Memory B cell (primary cell): ENCODE measurements around the gene PMS1.
"Not testable (repeated sequence)": the region's sequence is repeated elsewhere in the genome, so short reads cannot be mapped to it uniquely, and the experiment has no call there.

Experiments
- ATAC-seq: fragments of 150-1000 bp; cut with Tn5 transposase; 2 replicates; pipeline ENCODE4 v1.10.0; 2021; ENCODE audit warnings: low read depth, mild to moderate bottlenecking, moderate library complexity
- DNase-seq, 2 donors: peaks; one replicate each; pipeline ENCODE4 v3.0.0; 2022; ENCODE audit warnings: low spot score in 2 of 2
- H3K27ac Mint-ChIP-seq: one replicate; pipeline ENCODE4 v1.8.0; 2022; ENCODE audit warnings: mild to moderate bottlenecking, moderate library complexity, mixed read lengths
- H3K27me3 Mint-ChIP-seq: one replicate; pipeline ENCODE4 v1.8.0; 2022; ENCODE audit warnings: mixed read lengths
- H3K36me3 Mint-ChIP-seq: one replicate; pipeline ENCODE4 v1.8.0; 2022; ENCODE audit warnings: mild to moderate bottlenecking, mixed read lengths
- H3K4me1 Mint-ChIP-seq: one replicate; pipeline ENCODE4 v1.8.0; 2022; ENCODE audit warnings: mixed read lengths
- H3K4me3 Mint-ChIP-seq: one replicate; pipeline ENCODE4 v1.8.0; 2022; ENCODE audit warnings: mild to moderate bottlenecking, moderate library complexity, mixed read lengths
- H3K9me3 Mint-ChIP-seq: one replicate; pipeline ENCODE4 v1.8.0; 2022; ENCODE audit warnings: mixed read lengths

The PMS1 gene

DNA sequence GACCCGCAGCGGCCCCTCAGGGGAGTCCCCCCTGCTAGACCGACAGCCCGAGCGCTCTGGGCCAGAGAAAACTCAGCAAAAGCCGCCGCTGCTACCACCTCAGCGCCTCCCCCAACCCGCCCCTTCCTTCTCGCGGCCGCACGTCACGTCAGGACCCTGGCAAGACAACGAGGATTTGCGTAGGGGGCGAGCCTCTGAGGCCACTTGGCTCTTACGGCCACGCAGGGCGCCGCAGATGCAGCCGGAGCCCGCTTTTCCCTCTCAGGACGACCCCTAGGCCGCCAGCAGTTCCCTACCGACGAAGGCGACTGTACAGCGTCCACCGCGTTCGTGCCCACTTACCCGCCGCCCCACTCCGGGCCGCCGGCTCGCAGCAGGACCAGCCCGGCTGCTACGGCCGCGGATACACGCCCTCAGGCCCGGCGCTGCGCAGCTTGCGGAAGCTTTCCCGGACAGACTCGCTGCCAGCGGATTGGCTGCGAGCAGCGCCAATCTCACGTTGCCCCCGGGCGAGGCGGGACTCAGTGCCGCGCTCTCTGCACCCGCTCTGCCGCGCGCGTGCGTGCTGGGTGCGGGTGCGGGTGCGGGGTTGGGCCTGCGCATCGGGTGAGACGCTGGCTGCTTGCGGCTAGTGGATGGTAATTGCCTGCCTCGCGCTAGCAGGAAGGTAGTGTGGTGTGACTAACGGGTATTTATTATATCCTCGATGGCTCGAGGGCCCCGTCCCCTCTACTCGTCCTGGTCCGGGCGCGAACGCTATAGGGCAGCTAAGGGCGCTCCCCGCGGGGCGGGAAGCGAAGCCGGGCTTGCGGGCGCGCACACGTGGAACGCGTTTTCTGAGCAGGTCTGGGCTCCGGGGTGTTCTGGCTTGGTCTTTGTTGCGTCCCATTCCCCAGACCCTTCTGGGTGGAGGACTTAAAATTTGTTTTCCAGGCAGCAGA, at the start of gene PMS1, which contains the start of gene ORMDL1:
Gene PMS1, plus strand, starts transcription at position 524 of the 941 bp plus-strand sequence. CDS start 7,360 bp downstream, outside the sequence.
Gene ORMDL1, minus strand, starts transcription at position 413 of the 941 bp plus-strand sequence. CDS start 1,744 bp downstream, outside the sequence.
- H3K27ac Mint-ChIP-seq: peak within 1 kb of the TSS; percentile 92
- H3K4me3 Mint-ChIP-seq: peak within 1 kb of the TSS; percentile 92
- no peaks in the 10 kb centered on the region for H3K27me3 Mint-ChIP-seq
- H3K36me3 Mint-ChIP-seq: peaks cover 28% of the 10 kb centered on the region
- no peaks in the 10 kb centered on the region for H3K9me3 Mint-ChIP-seq
- peak; percentile 92 to 95 for DNase-seq
- ATAC-seq: peak; percentile 86
- H3K4me1 Mint-ChIP-seq: peaks cover 35% of the 10 kb centered on the region

DNA sequence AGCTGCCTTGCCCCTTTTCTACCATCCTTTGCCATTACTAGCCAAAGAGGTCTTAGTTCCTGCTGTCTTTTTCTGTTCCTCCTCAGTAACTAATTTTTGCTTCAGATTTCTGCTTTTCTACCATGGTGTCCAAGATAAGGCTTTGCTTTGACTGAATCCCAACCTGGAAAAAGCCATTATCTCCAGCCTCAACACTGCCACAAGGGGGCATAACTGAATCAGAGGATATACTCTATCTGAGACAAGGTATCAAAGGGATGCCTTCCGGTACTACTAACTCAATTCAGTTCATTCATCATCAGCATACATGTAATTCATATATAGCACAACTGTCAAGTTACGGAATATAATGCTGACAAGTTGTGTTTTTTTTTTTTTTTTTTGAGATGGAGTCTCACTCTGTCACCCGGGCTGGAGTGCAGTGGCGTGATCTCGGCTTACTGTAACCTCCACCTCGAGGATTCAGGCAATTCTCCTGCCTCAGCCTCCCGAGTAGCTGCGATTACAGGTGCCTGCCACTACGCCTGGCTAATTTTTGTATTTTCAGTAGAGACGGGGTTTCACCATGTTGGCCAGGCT, 33.1 kb upstream of the PMS1 start:
- no peaks in the 10 kb centered on the region for H3K4me1 Mint-ChIP-seq
- ATAC-seq (peak; percentile 70), DNase-seq (peak; percentile 16)
- H3K4me3 Mint-ChIP-seq: no peak overlapping the region
- peak overlapping the region; percentile 80 for H3K27ac Mint-ChIP-seq
- no peaks in the 10 kb centered on the region for H3K27me3 Mint-ChIP-seq
- no peaks in the 10 kb centered on the region for H3K9me3 Mint-ChIP-seq
- peaks cover 10% of the 10 kb centered on the region for H3K36me3 Mint-ChIP-seq

DNA sequence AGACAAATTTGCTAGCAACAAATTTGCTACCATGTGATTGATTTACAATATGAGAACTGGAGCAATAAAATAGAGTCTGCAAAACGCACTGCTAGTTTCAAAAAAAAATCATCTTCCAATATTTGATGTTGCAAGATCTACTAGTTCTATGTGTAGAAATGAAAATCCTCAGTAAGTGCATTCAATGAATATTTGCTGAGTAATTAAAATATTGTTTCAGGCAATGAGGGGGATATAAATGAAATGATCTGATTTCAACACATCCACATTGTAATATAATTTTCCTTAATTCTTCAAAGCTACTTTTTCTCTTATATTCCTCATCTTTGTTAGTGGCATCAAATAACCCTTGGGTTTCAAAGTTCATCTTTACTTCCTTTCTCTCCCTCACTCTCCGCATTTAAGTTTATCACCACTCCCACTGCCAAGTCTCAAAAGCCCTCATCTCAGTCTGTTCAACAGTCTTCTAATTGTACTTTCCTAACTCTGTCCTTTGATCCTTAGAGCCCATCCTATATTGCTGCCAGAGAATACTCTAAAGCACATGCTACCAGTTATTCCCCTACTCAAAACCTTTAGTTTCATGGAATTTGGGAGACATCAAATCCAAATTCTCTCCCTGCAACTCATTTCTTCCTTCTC, 27.8 kb upstream of the PMS1 start:
- Mint-ChIP-seq H3K9me3 (no peaks in the 10 kb centered on the region), H3K27ac (no peak overlapping the region)

DNA sequence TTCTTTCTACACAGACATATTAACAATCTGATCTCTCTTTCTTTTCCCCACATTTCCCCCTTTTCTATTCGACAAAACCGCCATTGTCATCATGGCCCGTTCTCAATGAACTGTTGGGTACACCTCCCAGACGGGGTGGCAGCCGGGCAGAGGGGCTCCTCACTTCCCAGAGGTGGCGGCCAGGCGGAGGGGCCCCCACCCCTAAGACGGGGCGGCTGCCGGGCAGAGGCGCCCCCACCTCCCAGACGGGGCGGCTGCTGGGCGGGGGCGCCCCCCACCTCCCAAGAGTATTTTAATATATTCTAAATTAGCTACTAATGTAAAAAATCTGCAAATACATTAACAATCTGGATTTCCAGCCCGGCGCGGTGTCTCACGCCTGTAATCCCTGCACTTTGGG, 24.1 kb upstream of the PMS1 start:
- not testable (repeated sequence) for H3K27ac Mint-ChIP-seq, H3K36me3 Mint-ChIP-seq, H3K4me1 Mint-ChIP-seq, H3K9me3 Mint-ChIP-seq, DNase-seq, ATAC-seq, H3K4me3 Mint-ChIP-seq, H3K27me3 Mint-ChIP-seq

More for the DNA sequence above, 27.8 kb upstream of the PMS1 start:
- DNase-seq (no peak), ATAC-seq (no peak)
- Mint-ChIP-seq H3K4me1 (no peaks in the 10 kb centered on the region), H3K36me3 (peaks cover 7% of the 10 kb centered on the region), H3K27me3 (no peaks in the 10 kb centered on the region), H3K4me3 (no peak overlapping the region)

DNA sequence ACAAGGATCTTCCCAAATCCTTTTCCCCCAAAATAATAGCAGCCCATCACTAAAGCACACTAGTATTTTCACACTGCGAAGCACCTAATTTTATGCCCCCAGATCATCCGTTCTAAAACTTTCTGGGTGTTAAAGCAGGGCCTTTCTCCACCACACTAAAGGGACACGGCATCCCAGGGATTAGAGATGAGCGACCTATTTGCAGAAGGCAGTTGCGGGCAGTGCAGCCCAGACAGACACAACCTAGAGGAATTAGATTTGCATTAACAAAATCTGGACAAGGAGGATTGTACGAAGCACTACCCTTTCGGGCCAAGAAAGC, 22.1 kb upstream of the PMS1 start:
- Mint-ChIP-seq H3K9me3 (no peaks in the 10 kb centered on the region), H3K4me3 (peak overlapping the region; percentile 92), H3K27ac (peak overlapping the region; percentile 96), H3K36me3 (peaks cover 5% of the 10 kb centered on the region), H3K27me3 (no peaks in the 10 kb centered on the region), H3K4me1 (peaks cover 4% of the 10 kb centered on the region)
- DNase-seq: no peak
- ATAC-seq: no peak

DNA sequence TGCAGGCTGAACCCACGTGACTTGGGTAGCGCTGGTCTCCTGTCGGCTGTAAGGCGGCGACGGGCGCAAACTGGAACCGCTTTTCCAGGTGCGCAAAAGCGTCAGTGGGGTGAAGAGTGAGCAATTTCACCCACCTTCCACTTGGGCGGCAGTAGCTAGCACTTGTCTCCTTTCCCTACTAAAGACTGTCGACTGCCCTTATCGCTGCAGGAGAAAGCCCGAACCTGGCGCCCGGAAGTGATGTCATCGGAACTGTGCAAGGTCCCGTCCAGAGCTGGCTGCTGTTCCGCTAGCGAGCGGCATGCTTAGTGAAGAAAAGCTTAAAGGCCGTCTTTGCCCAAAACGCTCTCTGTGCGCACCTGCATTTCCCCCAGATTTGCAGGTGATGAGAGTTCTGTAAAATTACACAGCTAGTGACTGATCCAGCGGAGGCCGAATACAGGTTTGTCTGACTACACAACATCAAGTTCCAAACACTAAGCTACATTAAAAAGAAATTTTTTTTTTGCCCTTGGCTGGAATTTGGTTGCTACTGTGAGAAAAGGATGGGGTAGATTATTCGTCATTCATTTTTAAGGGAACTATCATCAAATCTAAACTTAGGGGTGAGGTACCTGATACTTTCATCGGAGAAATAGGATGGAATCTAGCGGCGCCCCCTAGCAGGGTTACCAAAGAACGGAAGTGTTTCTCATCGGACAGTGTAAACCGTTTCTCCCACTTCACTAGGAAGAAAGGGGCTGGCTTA, 21.5 kb upstream of the PMS1 start, which contains the start of gene OSGEPL1:
Gene OSGEPL1, minus strand, starts transcription at position 242 of the 748 bp plus-strand sequence. CDS start 1,152 bp downstream, outside the sequence.
- H3K9me3 Mint-ChIP-seq: no peaks in the 10 kb centered on the region
- peaks cover 5% of the 10 kb centered on the region for H3K36me3 Mint-ChIP-seq
- peak within 1 kb of the TSS; percentile 92 for H3K4me3 Mint-ChIP-seq
- H3K4me1 Mint-ChIP-seq: peaks cover 4% of the 10 kb centered on the region
- DNase-seq (peak; percentile 80 to 87), ATAC-seq (peak; percentile 93)
- peak within 1 kb of the TSS; percentile 96 for H3K27ac Mint-ChIP-seq
- H3K27me3 Mint-ChIP-seq: no peaks in the 10 kb centered on the region

DNA sequence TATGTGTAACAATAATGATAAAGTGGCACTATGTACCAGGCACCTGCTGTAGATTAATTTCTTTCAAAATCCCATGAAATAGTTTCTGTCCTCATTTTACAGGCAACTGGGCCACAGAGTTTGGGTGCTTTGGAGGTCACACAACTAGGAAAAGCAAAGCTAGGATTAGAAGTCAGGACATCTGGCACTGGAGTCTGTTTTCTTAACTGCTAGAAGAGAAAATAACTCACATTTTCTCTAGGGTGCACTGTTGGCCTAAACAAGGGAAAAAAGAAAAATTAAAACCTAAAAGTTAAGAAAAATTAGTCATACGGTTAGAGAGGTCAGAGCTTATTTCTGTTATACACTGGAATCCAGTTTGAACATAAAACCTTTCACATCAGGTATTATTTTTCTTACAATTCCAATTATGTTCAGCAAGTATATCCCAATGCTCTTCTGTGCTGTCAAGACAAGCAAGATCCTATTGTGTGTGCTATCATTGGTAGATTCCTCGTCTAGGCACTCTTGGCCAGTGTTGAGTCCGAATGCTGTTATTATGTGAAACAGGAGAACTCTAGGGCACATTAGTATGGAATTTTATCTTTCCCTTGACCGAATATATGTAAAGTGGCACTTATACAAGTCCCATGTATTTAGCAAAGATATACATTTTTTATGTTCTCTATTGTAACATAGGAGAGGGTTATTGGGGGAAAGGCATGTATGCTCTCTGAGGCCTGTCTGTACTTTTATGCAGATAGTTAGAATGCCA, 20.2 kb upstream of the PMS1 start:
- DNase-seq (no peak), ATAC-seq (no peak)
- no peaks in the 10 kb centered on the region for H3K9me3 Mint-ChIP-seq
- H3K27me3 Mint-ChIP-seq: no peaks in the 10 kb centered on the region
- H3K4me1 Mint-ChIP-seq: peaks cover 4% of the 10 kb centered on the region
- H3K36me3 Mint-ChIP-seq: peaks cover 5% of the 10 kb centered on the region
- H3K4me3 Mint-ChIP-seq: peak overlapping the region; percentile 27
- peak overlapping the region; percentile 96 for H3K27ac Mint-ChIP-seq

DNA sequence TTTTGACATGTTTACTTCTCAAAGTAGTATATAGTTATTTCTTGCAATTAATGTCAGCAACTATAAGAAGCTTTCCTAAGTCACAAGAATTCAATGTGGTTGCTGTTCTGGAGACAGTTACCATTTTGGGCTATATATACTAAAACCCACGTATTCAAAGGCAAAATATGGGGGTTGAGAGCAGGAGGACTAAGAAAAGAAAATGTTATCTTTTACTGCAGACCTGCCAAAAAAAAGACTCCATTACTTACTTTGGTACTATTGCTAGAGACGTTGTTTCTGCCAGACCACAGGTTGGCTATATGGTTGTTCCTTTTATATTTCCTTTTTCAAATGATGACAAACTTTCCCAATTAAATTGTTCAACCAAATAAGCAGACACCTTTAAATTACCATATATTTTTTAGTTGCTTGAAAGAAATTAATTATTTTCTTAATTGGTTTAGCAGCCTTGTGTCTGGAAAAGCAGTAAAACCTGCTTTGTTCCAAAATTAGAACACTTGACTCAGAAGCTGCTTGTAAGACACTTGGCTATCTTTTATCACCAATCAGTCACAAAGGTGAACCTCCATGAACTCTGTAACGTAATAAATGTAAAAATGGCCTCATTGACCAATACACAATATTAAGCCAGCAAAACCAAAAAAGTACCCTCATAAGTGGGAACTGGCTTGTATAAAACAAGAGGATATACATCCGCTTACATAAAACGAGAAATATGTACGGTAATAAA, 13.5 kb upstream of the PMS1 start:
- DNase-seq (no peak), ATAC-seq (no peak)
- H3K9me3 Mint-ChIP-seq: no peaks in the 10 kb centered on the region
- H3K4me3 Mint-ChIP-seq: no peak overlapping the region
- H3K36me3 Mint-ChIP-seq: peaks cover 12% of the 10 kb centered on the region
- no peak overlapping the region for H3K27ac Mint-ChIP-seq
- no peaks in the 10 kb centered on the region for H3K27me3 Mint-ChIP-seq
- H3K4me1 Mint-ChIP-seq: no peaks in the 10 kb centered on the region

DNA sequence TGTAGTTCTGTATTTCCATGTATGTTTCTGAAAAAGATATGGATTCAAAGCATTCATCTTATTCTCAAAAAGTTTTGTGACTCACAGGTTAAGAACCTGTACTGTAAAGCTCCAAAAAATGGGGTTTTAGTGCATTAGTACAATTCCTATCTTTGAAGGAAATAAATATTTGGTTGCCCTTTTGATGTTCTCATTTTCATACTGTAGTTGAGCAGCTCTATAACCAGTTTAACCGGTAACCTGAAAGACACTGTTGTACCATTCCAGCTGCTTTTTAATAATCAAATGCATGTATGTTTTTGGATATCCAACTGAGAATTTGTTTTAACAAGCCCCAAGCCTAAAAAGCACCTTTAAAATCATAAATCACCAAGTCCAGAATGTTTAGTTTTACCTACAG, 12.0 kb upstream of the PMS1 start:
- ATAC-seq: no peak
- Mint-ChIP-seq H3K4me3 (no peak overlapping the region), H3K36me3 (peaks cover 13% of the 10 kb centered on the region), H3K4me1 (no peaks in the 10 kb centered on the region), H3K27ac (no peak overlapping the region), H3K27me3 (no peaks in the 10 kb centered on the region), H3K9me3 (no peaks in the 10 kb centered on the region)
- no peak for DNase-seq

DNA sequence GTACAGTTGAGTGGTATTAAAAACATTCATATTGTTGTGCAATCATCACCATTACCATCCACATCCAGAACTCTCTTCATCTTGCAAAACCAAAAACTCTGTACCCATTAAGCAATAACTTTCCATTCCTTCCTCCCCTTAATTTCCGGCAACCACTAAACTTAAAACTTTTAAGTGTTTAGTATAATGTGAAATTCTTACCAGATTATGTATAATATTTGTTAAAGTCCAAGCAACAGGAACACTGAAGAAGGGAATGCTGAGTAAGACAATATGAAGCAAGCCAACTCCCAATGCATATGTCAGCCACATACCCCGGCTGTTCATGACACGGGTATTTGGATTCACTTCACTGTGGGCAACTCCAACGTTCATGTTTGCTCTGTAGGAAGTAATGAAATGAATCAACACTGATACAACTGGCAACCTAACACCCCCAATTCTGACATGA, 2.0 kb upstream of the PMS1 start:
- ATAC-seq (no peak), DNase-seq (no peak)
- no peaks in the 10 kb centered on the region for H3K9me3 Mint-ChIP-seq
- no peaks in the 10 kb centered on the region for H3K27me3 Mint-ChIP-seq
- H3K4me3 Mint-ChIP-seq: peak overlapping the region; percentile 46
- H3K27ac Mint-ChIP-seq: peak overlapping the region; percentile 92
- peaks cover 29% of the 10 kb centered on the region for H3K36me3 Mint-ChIP-seq
- peaks cover 32% of the 10 kb centered on the region for H3K4me1 Mint-ChIP-seq

DNA sequence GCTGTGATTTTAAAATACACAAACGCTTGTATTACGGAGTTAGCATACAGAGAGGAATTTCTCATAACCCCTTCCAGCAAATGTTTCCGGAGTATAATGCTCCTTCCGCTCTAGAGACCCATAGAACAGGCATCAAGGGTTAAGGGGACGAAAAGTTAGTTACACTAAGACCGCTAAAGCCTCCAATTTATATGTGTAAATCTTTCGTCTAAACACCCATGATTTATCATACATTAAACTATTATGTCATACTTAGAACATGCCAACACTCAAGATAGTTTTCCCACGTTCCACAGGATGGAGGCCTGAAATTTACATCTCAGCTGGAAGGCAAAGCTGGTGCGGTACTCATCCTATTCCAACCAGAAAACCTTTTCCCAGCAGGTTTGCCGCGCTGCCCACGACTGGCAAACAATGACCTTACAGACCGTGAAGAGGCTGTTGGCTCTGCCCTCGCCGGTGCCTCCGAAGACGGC, 761 bp upstream of the PMS1 start:
- Mint-ChIP-seq H3K4me3 (peak overlapping the region; percentile 92), H3K9me3 (no peaks in the 10 kb centered on the region), H3K27ac (peak overlapping the region; percentile 92), H3K27me3 (no peaks in the 10 kb centered on the region), H3K4me1 (peaks cover 35% of the 10 kb centered on the region), H3K36me3 (peaks cover 28% of the 10 kb centered on the region)
- DNase-seq: no peak
- peak; percentile 1 for ATAC-seq

DNA sequence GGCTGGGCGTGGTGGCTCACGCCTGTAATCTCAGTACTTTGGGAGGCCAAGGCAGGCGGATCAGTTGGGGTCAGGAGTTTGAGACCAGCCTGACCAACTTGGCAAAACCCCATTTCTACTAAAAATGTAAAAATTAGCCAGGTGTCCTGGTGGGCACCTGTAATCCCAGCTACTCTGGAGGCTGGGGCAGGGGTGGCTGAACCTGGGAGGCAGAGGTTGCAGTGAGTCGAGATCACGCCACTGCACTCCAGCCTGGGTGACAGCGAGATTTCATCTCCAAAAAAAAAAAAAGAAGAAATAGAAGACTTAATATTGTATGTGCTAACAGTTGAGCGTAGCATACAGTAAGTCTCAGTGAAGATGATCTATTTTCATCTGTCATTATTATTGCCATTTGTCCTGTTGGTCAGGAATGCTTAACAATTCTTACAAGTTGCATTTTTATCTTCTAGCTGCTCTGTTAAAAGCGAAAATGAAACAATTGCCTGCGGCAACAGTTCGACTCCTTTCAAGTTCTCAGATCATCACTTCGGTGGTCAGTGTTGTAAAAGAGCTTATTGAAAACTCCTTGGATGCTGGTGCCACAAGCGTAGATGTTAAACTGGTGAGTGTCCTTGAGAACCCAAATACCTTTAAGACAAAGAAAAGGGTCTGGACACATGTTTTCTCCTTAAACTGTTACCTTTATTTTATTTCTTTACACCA, 7.2 kb downstream of the PMS1 start:
- ATAC-seq (no peak), DNase-seq (no peak)
- Mint-ChIP-seq H3K4me3 (peak overlapping the region; percentile 41), H3K4me1 (peaks cover 11% of the 10 kb centered on the region), H3K36me3 (peaks cover 22% of the 10 kb centered on the region), H3K27ac (peak overlapping the region; percentile 62), H3K9me3 (no peaks in the 10 kb centered on the region), H3K27me3 (no peaks in the 10 kb centered on the region)
